ENCODE data around the gene MAPK8.

DNA sequence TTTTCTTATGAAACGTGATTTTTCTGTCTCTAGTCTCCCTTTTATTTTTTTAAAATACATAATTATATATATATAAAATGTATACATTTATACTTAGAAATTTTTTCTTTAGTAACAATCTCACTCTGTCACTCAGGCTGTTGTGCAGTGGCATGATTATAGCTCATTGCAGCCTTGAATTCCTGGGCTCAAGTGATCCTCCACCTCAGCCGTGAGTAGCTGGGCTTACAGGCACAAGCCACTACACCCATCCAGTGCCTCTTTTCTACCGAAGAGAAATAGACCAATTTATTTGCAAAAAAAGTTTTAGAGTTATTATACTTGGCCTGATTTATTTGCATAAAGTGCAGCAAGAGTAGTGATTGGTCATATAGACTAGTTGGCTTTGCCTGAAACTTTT, 72.2 kb downstream of the MAPK8 start:
- no peak for TF ChIP-seq POLR2A (IDR thresholded peaks at IDR 0.05)
- TF ChIP-seq, protein P1, sequence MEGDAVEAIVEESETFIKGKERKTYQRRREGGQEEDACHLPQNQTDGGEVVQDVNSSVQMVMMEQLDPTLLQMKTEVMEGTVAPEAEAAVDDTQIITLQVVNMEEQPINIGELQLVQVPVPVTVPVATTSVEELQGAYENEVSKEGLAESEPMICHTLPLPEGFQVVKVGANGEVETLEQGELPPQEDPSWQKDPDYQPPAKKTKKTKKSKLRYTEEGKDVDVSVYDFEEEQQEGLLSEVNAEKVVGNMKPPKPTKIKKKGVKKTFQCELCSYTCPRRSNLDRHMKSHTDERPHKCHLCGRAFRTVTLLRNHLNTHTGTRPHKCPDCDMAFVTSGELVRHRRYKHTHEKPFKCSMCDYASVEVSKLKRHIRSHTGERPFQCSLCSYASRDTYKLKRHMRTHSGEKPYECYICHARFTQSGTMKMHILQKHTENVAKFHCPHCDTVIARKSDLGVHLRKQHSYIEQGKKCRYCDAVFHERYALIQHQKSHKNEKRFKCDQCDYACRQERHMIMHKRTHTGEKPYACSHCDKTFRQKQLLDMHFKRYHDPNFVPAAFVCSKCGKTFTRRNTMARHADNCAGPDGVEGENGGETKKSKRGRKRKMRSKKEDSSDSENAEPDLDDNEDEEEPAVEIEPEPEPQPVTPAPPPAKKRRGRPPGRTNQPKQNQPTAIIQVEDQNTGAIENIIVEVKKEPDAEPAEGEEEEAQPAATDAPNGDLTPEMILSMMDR (IDR thresholded peaks at IDR 0.05), result no peak
